Activated T-helper 17 cell treated with anti-CD3 and anti-CD28 coated beads, Interleukin-2, amount 50 U/mL, for 72 hours (primary cell): ENCODE data around the gene MICU1. TPM values are rescaled to one million over a fixed set of nuclear protein-coding genes. Genes with fewer than 3 reads are reported as not detected.
"Not testable (repeated sequence)": the region's sequence is repeated elsewhere in the genome, so short reads cannot be mapped to it uniquely, and the experiment has no call there.

ENCODE experiments used
- ATAC-seq: fragments of 150-1000 bp; cut with Tn5 transposase; replicated peaks from 2 replicates; pipeline ENCODE4 v1.10.0; 2021; ENCODE audit warnings: mild to moderate bottlenecking, moderate library complexity
- H3K27ac Mint-ChIP-seq: one replicate; pipeline ENCODE4 v1.8.0; 2022; ENCODE audit warnings: mixed read lengths
- H3K27me3 Mint-ChIP-seq: one replicate; pipeline ENCODE4 v1.8.0; 2022; ENCODE audit warnings: mixed read lengths
- H3K36me3 Mint-ChIP-seq: one replicate; pipeline ENCODE4 v1.8.0; 2022; ENCODE audit warnings: low read depth, mild to moderate bottlenecking, mixed read lengths
- H3K4me1 Mint-ChIP-seq: one replicate; pipeline ENCODE4 v1.8.0; 2022; ENCODE audit warnings: mixed read lengths
- H3K4me3 Mint-ChIP-seq: one replicate; pipeline ENCODE4 v1.8.0; 2022; ENCODE audit warnings: mild to moderate bottlenecking, mixed read lengths
- H3K9me3 Mint-ChIP-seq: one replicate; pipeline ENCODE4 v1.8.0; 2022; ENCODE audit warnings: mixed read lengths
- total RNA-seq, 2 donors: library from RNA; stranded (reverse); gene quantifications; one replicate each; pipeline ENCODE4 v1.2.3, GENCODE V29; 2022

MICU1 gene
- total RNA-seq, 2 donors from 2014 or later, result 31.4 to 36.6 TPM

- Mint-ChIP-seq H3K4me3 (no peak overlapping the region), H3K4me1 (peaks cover 22% of the 10 kb centered on the region), H3K9me3 (no peaks in the 10 kb centered on the region), H3K36me3 (peaks cover 53% of the 10 kb centered on the region), H3K27ac (no peak overlapping the region), H3K27me3 (no peaks in the 10 kb centered on the region)
- ATAC-seq, result no peak
Measured at GRCh38 chr10:72348282-72348681, 277.6 kb downstream of the MICU1 start.

GRCh38 chr10:72346117-72346516, 279.8 kb downstream of the MICU1 start:
- not testable (repeated sequence) for H3K27ac Mint-ChIP-seq, ATAC-seq, H3K27me3 Mint-ChIP-seq, H3K4me3 Mint-ChIP-seq, H3K9me3 Mint-ChIP-seq
- peaks cover 47% of the 10 kb centered on the region for H3K36me3 Mint-ChIP-seq
- peaks cover 11% of the 10 kb centered on the region for H3K4me1 Mint-ChIP-seq

DNA sequence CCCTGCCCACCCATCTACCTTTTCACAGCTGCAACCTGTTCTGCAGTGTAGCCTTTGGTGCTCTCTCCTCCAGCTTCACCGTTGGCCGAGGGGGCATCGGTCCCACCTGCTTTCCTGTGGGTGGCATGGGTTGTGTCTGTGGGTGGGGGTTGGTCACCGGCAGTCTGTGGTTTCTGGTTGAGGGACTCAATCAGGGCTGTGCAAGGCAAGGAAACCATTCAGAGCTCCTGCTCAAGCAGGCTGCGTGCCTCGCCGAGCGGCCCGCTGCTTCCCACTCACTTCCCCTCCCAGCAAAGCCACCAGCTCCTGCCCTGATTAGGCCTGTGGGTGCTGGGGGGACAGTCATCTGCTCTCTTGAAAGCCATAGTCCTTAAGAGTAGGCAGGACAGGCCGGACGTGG, 280.9 kb downstream of the MICU1 start:
- peak; percentile 85 for ATAC-seq
- peaks cover 50% of the 10 kb centered on the region for H3K36me3 Mint-ChIP-seq
- peaks cover 11% of the 10 kb centered on the region for H3K4me1 Mint-ChIP-seq
- H3K27me3 Mint-ChIP-seq, result no peaks in the 10 kb centered on the region
- peak overlapping the region; percentile 67 for H3K27ac Mint-ChIP-seq
- peak overlapping the region; percentile 51 for H3K4me3 Mint-ChIP-seq
- H3K9me3 Mint-ChIP-seq, result no peaks in the 10 kb centered on the region

- peaks cover 52% of the 10 kb centered on the region for H3K36me3 Mint-ChIP-seq
- H3K27me3 Mint-ChIP-seq, result no peaks in the 10 kb centered on the region
- H3K9me3 Mint-ChIP-seq, result no peaks in the 10 kb centered on the region
- H3K4me3 Mint-ChIP-seq, result no peak overlapping the region
- H3K27ac Mint-ChIP-seq, result peak overlapping the region; percentile 58
- ATAC-seq, result no peak
- peaks cover 5% of the 10 kb centered on the region for H3K4me1 Mint-ChIP-seq
Measured at GRCh38 chr10:72342911-72343310, 283.0 kb downstream of the MICU1 start.

GRCh38 chr10:72340510-72341261, 285.2 kb downstream of the MICU1 start:
- ATAC-seq, result peak; percentile 37

GRCh38 chr10:72338180-72338579, 287.7 kb downstream of the MICU1 start:
- Mint-ChIP-seq H3K27me3 (no peaks in the 10 kb centered on the region), H3K9me3 (no peaks in the 10 kb centered on the region), H3K4me3 (no peak overlapping the region), H3K4me1 (peaks cover 16% of the 10 kb centered on the region), H3K36me3 (peaks cover 89% of the 10 kb centered on the region), H3K27ac (no peak overlapping the region)
- no peak for ATAC-seq

More at GRCh38 chr10:72340510-72341261, 285.2 kb downstream of the MICU1 start:
- H3K27ac Mint-ChIP-seq, result peak overlapping the region; percentile 72
- H3K4me3 Mint-ChIP-seq, result peak overlapping the region; percentile 10
- H3K4me1 Mint-ChIP-seq, result peaks cover 9% of the 10 kb centered on the region
- H3K27me3 Mint-ChIP-seq, result no peaks in the 10 kb centered on the region
- H3K9me3 Mint-ChIP-seq, result no peaks in the 10 kb centered on the region
- peaks cover 74% of the 10 kb centered on the region for H3K36me3 Mint-ChIP-seq

- peaks cover 91% of the 10 kb centered on the region for H3K36me3 Mint-ChIP-seq
- H3K27me3 Mint-ChIP-seq, result no peaks in the 10 kb centered on the region
- H3K9me3 Mint-ChIP-seq, result no peaks in the 10 kb centered on the region
- no peak overlapping the region for H3K27ac Mint-ChIP-seq
- H3K4me3 Mint-ChIP-seq, result peak overlapping the region; percentile 88
- ATAC-seq, result no peak
- peaks cover 16% of the 10 kb centered on the region for H3K4me1 Mint-ChIP-seq
Measured at GRCh38 chr10:72337722-72338121, 288.2 kb downstream of the MICU1 start.

DNA sequence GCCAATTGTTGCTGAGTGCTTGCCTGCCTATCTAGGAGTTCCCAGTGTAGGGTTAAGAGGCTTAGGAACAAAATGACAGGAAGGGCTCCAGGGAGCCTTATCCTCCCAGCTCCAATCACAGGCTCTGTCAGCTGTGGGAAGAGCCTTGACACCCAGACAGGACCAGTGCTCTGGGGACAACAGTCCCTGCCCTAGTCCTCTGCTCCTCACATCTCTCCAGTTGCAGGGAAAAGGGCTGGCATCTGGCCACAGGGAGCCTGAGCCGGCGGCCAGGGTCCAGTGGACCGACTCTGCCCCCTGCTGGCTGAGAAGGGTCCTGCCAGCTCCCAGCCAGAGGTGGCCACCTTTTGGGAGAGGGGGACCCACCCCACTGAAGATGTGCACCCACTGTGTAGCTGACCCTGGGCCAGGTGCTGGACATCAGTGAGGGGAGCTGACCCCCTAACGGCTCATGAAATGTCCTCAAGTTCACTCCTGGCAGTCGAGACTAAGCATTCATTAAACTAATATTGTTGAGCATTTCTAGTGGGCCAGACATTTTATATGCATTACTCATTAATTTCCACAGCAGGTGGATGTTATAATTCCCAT, 288.7 kb downstream of the MICU1 start:
- Mint-ChIP-seq H3K27me3 (no peaks in the 10 kb centered on the region), H3K9me3 (no peaks in the 10 kb centered on the region), H3K4me1 (peaks cover 16% of the 10 kb centered on the region), H3K27ac (peak overlapping the region; percentile 96), H3K36me3 (peaks cover 97% of the 10 kb centered on the region), H3K4me3 (peak overlapping the region; percentile 88)
- ATAC-seq, result no peak

DNA sequence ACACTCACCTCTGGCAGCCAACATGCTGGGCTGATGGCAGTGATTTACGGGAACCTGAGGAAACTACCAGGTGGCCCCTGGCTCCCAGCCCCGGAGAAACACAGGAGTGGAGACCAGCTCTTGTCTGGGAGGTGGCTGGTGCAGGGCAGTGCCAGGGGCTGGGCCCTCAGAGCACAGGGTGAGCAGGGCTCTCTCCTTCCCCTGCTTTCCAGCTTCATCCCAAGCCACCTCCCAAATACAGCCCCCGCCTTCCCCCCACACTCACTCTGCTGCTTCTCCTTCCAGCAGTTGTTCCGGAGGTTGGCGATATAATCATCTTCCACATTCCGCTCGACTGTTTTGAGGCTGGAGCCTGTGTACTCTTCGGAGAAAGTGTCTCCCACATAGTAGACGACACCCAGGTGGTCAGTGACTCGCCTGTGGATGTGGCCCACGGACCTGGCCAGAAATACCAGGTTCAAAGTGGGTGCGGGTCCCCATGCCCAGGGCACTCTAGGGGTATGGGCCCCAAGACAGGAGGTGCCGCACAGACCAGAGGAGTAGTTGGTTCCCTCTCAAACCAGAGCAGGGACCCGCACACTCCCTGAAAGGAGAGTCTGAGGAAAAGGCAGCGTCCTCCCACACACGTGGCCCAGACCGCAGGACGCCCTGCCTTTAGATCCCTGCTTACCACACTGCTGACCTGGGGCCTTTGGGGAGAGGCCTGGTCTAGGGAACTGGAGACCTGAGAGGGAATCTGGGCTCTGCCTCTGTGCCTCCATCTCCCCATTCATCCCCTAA, 289.4 kb downstream of the MICU1 start:
- peak overlapping the region; percentile 88 for H3K4me3 Mint-ChIP-seq
- no peaks in the 10 kb centered on the region for H3K9me3 Mint-ChIP-seq
- H3K36me3 Mint-ChIP-seq, result peaks cover 97% of the 10 kb centered on the region

DNA sequence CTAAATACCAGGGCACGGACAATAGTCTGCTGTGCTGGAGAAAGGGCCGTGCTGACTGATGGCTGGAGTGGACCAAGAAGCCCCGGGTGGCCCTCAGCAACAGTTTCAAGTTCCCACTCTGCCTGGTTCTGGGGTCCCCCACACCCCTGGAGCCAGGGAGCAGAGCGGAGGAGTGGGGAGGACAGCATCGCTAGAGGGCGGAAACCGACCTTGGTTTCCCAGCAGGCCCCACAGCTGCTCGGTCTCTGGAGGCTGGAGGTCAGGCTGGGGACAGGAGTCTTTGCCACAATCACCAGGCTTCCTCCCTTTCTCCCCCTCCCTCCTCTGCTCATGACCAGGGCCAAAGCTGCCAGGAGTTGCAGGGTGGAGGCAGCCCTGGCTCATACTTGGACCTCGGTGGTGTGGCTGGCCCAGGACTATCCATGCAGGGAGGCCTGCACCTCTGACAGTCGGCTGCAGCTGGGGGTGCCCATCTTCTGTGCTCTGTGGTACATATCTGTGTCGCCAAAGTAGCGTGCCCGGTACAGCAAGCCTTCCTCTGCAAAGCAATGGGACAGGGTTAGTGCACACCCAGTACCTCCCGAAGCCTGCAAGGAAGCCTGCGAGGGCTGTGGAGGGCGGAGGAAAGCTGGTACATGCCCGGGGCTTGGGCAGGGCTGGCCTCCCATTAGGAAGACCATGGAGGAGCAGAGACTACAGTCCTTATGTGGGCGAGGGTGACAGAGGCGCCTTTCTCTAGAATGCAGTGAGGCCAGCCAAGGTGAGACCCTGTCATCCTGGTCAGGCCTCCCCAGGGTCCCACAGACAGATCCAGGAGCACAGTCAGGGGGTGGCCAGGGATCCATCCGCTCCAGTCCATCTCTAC, 290.3 kb downstream of the MICU1 start:
- Mint-ChIP-seq H3K4me3 (peak overlapping the region; percentile 88), H3K27ac (peak overlapping the region; percentile 96), H3K36me3 (peaks cover 90% of the 10 kb centered on the region), H3K4me1 (peaks cover 28% of the 10 kb centered on the region), H3K9me3 (no peaks in the 10 kb centered on the region), H3K27me3 (no peaks in the 10 kb centered on the region)
- ATAC-seq, result peak; percentile 32

More for the DNA sequence above, 289.4 kb downstream of the MICU1 start:
- peak overlapping the region; percentile 96 for H3K27ac Mint-ChIP-seq
- no peaks in the 10 kb centered on the region for H3K27me3 Mint-ChIP-seq
- H3K4me1 Mint-ChIP-seq, result peaks cover 21% of the 10 kb centered on the region
- no peak for ATAC-seq

DNA sequence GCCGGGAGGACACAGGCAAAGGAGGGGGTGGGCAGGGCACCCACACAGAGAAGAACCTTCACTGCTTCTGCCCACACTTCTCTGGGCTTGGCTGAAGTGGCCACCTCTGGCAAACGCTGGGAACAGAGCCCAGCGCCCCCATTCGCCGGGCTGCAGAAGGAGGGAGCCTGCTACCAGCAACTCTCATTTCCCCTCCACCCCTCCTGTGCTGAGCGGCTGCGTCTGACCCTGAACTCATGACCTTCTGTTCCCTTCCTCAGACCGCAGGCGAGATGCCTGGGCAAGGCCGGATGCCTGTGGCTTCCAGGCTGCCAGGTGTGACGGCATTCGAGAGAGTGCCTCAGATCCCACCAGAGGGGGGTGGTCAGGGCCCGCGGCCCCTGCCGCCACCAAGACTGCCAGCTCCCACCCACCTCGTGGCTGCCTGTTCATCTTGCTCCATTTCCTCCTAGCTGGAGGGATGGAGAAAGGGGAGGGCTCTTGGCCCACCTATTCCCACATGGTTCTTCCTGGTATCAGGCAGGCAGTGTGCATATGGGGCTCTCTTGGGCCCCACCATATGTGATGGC, 291.0 kb downstream of the MICU1 start:
- Mint-ChIP-seq H3K27me3 (no peaks in the 10 kb centered on the region), H3K4me1 (peaks cover 34% of the 10 kb centered on the region), H3K9me3 (no peaks in the 10 kb centered on the region), H3K36me3 (peaks cover 83% of the 10 kb centered on the region), H3K27ac (peak overlapping the region; percentile 96), H3K4me3 (peak overlapping the region; percentile 88)
- ATAC-seq, result peak; percentile 69

DNA sequence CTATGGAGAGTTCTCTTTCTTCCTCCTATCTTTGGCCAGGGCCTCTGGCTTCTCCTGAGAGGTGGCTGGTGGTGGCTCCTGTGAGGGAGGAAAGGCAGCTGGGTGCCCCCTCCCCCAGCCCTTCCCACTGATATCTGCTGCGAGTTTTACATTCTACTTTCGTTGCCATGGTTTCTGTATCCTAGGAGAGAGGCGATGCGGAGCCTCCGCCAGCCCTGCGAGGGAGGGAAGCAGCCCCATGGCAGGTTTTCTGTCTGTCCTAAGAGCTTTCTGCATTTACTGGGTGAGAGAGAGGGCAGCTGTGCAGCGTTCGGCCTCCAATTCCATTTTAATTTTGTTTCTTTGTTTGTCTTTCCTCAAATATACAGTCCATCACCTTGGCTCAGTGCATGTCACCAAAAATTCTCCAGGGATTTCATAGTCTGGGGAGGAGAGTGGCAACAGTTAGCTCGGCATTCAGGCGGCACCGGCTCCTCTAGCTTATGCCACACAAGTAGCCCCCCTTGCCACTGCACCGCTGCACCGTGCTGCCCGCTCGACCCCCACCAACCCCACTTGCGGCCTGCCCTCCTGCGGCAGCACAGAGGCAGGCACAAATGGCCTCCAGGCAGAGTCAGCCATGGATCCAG, 291.6 kb downstream of the MICU1 start:
- peak overlapping the region; percentile 88 for H3K4me3 Mint-ChIP-seq
- ATAC-seq, result no peak
- peaks cover 39% of the 10 kb centered on the region for H3K4me1 Mint-ChIP-seq
- peak overlapping the region; percentile 96 for H3K27ac Mint-ChIP-seq
- no peaks in the 10 kb centered on the region for H3K27me3 Mint-ChIP-seq
- peaks cover 78% of the 10 kb centered on the region for H3K36me3 Mint-ChIP-seq
- no peaks in the 10 kb centered on the region for H3K9me3 Mint-ChIP-seq
